Stimulated activated CD8-positive, alpha-beta memory T cell treated with anti-CD3 and anti-CD28 coated beads, Interleukin-15, amount 100 ng/mL, for 4 hours (primary cell): ENCODE data around the gene RPL12.
A peak's percentile ranks its signal among the peaks of the same experiment; 100 is the strongest.

Experiments used
- DNase-seq, 2 donors: peaks; one replicate each; pipeline ENCODE4 v3.0.0-alpha.2; 2020; ENCODE audit warnings: low read depth in 2 of 2

RPL12 gene

GRCh38 chr9:127450830-127451607 is at the start of gene RPL12, which contains the start of gene LRSAM1:
Gene RPL12 (minus strand): TSS chr9:127451406. CDS start chr9:127451317, 89 bp downstream.
Gene LRSAM1 (plus strand): TSS chr9:127451510. CDS start chr9:127454528, 3,018 bp downstream.
- DNase-seq: peak; percentile 93 to 94

GRCh38 chr9:127500862-127501261 is 49.7 kb upstream of the RPL12 start:
- no peak for DNase-seq

GRCh38 chr9:127500399-127500798 is 49.2 kb upstream of the RPL12 start:
- DNase-seq: no peak

DNA sequence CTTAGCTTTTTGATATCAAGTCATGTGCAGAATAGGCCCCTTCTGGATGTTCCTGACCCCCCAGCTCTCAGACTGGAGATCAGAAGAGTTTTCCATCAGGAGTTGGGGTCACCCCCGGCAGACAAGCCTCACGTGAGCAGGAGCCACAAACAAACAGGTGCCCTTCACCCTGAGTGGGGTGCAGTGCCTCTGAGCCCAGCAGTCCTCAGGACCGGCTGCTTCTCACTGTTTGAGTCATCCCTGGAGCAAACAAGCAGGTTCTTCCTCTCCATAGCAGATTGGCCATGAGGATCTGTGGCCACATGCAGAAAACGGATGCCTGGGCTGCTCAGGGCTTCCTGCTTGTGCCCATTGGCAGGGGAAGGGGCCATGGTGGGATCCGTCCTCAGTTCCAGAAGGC is 47.1 kb upstream of the RPL12 start:
- DNase-seq: no peak

DNA sequence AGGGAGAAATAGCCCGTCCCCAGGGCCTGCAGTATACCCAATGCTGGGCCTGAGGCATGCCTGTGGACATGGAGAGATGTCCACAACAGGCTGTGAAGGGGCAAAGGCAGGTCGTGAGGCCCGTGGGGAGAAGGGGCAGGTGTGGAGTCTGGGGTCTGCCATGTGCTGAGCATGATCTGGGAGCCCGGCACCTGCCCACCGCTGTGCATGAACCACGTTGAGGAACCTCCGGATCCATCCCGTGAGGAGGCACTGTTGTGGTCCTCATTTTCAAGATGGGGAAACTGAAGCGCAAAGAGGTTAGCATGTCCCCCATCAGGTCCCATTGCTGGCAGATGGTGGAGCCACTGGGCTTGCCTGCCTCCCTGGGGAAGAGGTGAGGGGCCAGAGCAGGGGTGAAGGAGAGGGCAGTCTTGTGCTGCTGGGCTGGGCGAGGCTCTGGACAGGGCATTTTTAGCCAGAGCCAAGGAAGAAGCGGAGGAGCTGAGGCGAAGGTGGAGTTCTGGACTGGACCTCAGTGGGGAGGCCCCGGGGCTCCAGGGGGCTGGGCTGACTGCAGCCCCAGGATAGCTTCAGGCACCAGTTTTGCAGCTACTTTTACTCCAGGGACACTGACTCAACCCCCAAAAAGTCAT is 46.6 kb upstream of the RPL12 start:
- DNase-seq: no peak

DNA sequence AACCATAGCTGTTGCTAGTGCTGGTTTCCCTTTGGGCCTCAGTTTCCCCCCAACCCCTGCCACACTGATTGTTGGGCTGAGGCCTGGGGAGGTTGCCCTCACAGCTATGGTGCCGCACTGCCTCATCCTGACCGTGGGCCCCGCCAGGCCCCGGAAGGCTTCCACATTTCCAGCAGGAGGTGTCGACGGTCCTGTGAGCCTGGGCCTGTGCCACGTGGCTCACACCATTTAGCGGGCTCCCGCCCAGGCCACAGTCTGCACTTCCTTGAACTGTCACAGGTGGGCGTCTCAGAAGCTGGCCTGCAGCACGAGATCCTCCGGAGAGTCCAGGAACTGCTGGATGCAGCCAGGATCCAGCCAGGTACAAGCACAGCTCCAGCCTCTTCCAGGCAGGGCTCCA is 45.8 kb upstream of the RPL12 start:
- DNase-seq: no peak

GRCh38 chr9:127495884-127496555 is 44.8 kb upstream of the RPL12 start:
- DNase-seq: no peak

- DNase-seq: no peak
Observed at GRCh38 chr9:127494304-127494702, 43.1 kb upstream of the RPL12 start.

DNA sequence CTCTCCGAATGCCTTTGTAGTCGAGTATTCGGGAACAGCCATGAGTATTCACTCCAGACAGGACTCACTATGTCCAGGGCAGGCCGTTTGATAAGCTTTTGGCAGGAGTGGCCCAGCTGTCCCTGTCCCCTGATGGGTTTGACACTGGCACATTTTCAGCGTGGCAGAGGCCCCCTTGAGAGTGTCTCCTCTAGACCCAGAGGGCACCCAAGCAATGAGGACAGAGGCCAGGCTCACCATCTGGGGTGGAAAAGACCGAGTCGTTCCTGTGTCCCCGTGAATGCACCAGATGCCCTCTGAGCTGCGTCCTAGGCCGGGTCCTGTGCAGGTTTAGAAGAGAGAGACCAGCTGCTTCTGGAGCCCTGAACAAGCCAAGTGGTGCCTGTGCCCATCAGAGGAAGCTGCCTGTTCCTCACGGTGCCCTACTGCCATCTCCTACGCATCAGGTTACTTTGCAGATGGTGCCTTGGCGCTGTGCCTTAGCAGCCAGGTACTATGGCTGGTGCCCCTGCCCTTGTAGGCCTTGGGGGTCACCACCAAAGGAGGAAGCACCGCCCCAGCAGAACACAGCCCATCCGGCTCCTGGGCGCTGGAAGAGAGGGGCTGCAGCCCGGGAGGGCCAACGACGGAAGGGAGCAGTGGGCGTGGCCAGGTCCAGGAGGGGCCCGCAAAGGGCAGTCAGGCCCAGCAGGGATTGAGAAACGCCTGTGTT is 42.5 kb upstream of the RPL12 start:
- no peak for DNase-seq

DNA sequence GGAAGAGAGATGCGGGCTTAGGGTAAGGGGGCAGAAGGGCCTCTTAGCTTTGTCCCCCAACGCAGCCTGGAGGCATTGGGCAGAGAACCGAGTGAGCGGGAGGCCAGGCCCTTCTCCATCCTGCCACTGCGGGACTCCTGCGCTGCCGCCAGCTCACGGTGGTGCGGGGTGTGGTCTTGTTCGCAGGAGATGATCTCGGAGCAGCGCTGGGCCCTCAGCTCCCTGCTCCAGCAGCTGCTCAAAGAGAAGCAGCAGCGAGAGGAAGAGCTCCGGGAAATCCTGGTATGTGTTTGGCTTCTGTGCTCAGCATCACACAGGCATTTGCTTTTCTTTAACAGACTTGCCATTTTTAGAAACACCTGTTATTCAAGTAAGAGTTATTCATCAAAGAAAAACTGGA is 41.4 kb upstream of the RPL12 start:
- no peak for DNase-seq

DNA sequence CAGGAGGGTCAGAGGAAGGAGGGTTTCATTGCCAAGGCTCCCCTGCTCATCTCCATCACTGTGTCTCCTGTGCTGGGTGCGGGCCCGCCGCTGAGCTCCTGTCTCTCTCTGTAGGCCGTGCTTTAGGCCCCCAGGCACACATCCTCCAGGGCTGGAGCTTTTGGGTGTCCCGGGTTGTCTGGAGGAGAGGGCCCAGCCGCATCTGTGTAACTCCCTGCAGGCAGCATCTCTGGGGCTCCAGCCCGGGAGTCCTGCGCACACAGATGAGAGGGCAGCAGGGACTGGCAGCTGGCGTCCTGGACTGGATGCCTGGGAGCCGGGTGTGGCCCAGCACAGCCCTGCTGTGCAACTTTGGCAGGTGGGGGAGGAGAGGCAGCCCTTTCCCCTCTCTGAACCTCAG is 40.3 kb upstream of the RPL12 start:
- DNase-seq: no peak

GRCh38 chr9:127490535-127491230 is 39.5 kb upstream of the RPL12 start:
- DNase-seq: no peak

DNA sequence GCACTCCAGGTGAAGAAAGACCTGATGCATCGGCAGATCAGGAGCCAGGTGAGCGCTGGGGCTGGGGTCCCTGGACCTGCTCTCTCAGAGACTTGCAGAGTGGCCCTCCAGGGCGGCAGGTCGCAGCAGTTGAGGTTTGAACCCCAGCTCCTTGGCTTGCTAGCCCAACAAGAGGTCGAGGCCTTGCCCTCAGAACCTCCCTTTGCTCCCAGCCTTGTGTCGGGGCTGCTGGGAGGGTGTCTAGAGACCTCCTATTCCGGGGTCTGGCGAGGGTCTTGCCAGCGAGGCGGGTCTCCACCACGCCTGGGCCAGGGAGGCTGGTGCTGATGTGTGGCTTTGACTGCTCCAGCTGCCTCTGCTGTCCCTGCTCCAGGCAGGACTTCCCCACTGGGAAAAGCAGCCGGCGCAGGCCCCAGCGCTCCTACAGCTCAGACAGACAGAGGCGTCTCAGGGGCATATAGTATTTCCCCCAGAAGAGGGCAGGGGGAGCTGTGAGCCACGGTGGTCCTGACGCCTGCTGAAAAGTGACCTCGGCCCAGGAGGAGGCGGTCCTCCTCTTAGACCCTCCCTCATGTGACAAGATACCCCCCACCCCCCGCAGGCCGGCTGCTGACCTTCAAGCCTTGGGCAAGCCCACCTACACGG is 38.4 kb upstream of the RPL12 start:
- no peak for DNase-seq

GRCh38 chr9:127488946-127489345 is 37.7 kb upstream of the RPL12 start:
- DNase-seq: no peak

GRCh38 chr9:127485995-127486394 is 34.8 kb upstream of the RPL12 start:
- DNase-seq: no peak

GRCh38 chr9:127482662-127483061 is 31.5 kb upstream of the RPL12 start:
- DNase-seq: no peak

DNA sequence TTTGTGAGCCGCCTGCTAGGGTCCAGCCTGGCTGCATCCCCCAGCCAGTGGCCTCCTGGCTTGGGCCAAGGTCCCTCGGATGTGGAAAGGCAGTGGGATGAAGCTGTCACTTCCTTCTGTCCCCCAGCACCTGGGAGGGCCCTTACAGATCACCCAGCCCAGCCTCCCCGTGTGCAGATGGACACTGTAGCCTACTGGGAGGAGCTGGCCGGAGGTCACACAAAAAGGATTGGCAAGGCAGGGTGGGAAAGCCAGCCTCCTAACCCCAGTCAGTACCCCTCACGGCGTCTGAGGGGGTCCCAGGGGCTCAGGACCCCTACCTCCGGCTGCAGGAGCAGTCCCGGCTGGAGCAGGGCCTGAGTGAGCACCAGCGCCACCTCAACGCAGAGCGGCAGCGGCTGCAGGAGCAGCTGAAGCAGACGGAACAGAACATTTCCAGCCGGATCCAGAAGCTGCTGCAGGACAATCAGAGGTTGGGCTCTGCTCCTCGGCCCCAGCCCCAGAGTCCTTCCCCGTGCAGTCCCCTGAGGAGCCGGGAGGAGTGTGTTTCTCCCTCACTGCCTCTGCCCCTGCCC is 28.4 kb upstream of the RPL12 start:
- no peak for DNase-seq

- no peak for DNase-seq
Observed at GRCh38 chr9:127474592-127474991, 23.4 kb upstream of the RPL12 start.

GRCh38 chr9:127473932-127474331 is 22.7 kb upstream of the RPL12 start:
- DNase-seq: no peak

DNA sequence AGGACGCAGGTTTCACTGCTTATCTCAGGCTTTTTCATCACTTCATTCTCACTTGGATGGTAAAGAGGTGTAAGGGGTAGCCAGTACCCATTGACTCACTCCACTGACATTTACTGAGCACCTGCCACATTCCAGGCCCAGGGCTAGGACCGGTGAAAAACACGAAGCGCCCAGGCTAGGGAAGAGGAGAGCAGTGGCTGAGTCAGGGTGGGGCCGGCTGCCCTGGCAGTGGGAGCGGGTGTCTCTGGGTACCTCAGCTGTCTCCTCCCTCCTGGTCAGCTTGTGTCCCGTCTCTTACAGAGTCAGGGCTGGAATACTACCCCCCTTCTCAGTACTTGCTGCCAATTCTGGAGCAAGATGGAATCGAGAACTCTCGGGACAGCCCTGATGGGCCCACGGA is 22.3 kb upstream of the RPL12 start:
- DNase-seq: no peak

GRCh38 chr9:127470662-127471061 is 19.5 kb upstream of the RPL12 start:
- DNase-seq: no peak
